CD4-positive, alpha-beta T cell treated with Interleukin-21 for 1 hour (primary cell): Measurements from ENCODE around the gene TMEM123.
"Not testable (repeated sequence)": the region's sequence is repeated elsewhere in the genome, so short reads cannot be mapped to it uniquely, and the experiment has no call there.

Experiments
- DNase-seq: peaks from one replicate; pipeline ENCODE4 v3.0.0-alpha.2; 2020

TMEM123 gene

DNA sequence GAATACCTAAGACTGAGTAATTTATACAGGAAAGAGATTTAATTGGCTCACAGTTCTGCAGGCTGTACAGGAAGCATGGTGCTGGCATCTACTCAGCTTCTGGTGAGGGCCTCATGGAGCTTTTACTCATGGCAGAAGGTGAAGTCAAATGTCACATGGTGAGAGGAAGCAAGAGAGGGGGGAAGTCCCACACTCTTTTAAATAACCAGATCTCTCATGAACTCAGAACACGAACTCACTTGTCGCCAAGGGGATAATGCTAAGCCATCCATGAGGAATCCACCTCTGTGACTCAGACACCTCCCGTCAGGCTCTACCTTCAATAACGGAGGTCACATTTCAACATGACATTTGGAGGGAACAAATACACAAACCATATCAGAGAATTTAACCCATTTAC is 63.3 kb downstream of the TMEM123 start:
- DNase-seq, result no peak

- DNase-seq, result no peak
Measured at GRCh38 chr11:102387043-102387781, 65.4 kb downstream of the TMEM123 start.

DNA sequence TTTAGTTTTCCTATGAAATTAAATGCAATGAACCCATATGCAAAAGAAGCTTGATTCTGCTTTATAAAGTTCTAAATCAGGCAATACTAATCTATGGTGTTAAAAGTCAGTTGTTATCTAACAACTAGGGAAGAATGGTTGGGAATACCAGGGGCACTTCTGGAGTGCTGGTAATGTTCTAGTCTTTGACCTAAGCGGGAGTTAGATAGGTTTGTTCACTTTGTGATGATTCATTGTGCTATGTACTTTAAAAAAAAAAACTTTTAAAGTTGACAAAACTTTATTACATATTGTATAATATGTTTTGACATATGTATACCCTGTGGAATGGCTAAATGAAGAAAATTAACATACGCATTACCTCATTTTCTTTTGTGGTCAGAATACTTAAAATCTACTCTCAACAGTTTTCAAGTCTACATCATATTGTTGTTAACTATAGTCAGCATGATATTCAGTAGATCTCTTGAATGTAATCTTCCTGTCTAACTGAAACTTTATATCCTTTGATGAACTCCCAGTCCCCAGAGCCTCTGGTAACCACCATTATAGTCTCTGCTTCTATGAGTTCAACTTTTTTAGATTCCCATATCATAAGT is 66.3 kb downstream of the TMEM123 start:
- no peak for DNase-seq

DNA sequence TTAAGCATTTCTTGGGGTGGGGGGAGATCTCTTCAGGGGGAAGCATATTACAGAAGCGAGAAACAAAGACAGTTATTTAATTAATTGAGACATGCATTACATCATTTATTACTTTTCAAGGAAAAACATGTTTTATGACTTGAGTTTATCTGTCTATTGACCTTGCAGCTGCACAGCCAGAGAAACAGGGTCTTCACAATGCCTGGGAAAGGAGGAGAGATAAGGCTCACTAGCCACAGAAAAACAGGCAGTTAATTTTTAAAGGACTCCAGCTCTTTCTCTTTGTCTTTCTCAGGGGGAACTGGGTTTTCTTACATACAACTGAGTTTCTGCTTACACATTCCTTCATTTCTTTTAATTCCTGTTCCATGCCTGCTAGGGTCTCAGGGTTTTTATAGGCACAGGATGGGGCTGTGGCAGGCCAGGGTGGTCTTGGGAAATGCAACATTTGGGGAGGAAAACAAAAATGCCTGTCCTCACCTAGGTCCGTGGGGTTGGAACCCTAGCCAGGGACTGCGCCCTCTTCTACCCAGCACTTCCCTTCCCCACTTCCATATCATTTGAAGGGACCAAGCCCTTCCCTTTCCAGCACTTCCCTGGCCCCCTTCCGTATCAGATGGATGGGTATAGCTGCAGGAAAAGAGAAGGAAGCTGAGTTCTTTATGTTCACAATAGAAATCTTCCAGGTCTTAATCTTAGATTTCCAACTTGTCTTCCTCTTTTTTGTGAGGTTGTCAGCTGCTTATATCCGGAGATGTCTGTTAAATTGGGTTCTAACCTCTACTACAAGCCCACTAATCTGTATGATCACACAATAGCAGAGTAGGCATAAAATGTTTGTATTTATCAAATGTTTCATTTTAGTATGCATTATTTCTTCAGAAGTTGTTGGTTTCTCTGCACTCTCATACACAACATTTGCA is 67.2 kb downstream of the TMEM123 start:
- no peak for DNase-seq

DNA sequence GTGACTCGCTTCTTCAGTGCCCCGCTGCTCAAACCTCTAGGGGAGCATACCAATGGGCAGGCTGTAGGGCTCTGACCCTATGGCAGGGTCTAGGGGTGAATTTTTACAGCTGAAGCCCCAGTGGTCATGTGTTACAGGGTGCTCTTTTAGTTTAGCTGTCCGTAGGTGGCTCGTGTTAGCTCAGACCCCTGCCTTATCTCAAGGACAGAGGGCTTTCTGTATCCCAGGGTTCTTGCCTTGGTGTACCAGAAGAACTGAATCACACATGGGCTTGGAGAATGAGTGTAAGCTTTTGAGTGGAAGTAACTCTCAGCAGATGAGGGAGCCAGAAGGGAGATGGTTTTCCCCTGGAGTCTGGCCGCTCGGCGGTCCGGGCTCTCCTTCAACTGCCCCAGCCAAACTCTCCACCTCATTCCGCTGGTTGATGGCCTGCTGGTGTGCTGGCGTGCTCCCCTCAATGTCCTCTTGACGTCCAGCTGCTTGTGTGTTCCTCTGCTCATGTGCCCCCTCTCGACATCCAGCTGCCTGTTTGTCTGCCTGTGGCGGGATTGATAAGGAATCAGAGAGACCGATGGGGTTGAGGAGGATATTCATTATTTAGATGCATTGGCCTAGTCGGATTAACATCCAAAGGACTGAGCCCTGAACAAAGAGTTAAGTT is 68.0 kb downstream of the TMEM123 start:
- DNase-seq, result no peak

DNA sequence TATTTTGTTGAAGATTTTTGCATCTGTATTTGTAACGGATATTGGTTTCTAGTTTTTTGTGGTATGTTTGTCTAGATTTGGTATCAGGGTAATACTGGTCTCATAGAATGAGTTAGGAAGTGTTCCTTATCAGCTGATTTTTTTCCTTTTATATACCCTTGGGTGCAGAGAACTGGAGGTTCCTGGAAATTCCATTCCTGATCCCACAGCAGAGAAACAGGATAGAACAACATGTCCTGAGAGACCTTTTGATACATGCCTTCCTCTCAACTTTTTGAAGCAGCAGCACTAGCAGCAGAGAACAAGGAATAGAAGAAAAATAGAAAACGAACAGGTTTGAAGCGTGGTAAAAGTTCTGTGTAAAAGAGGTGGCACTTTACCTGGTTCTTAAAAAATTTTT is 68.7 kb downstream of the TMEM123 start:
- no peak for DNase-seq

GRCh38 chr11:102382384-102382783 is 70.2 kb downstream of the TMEM123 start:
- no peak for DNase-seq

- DNase-seq, result no peak
Measured at GRCh38 chr11:102378818-102379217, 73.7 kb downstream of the TMEM123 start.

- DNase-seq, result no peak
Measured at GRCh38 chr11:102377891-102378290, 74.7 kb downstream of the TMEM123 start.

GRCh38 chr11:102375720-102376399 is 76.7 kb downstream of the TMEM123 start:
- no peak for DNase-seq

DNA sequence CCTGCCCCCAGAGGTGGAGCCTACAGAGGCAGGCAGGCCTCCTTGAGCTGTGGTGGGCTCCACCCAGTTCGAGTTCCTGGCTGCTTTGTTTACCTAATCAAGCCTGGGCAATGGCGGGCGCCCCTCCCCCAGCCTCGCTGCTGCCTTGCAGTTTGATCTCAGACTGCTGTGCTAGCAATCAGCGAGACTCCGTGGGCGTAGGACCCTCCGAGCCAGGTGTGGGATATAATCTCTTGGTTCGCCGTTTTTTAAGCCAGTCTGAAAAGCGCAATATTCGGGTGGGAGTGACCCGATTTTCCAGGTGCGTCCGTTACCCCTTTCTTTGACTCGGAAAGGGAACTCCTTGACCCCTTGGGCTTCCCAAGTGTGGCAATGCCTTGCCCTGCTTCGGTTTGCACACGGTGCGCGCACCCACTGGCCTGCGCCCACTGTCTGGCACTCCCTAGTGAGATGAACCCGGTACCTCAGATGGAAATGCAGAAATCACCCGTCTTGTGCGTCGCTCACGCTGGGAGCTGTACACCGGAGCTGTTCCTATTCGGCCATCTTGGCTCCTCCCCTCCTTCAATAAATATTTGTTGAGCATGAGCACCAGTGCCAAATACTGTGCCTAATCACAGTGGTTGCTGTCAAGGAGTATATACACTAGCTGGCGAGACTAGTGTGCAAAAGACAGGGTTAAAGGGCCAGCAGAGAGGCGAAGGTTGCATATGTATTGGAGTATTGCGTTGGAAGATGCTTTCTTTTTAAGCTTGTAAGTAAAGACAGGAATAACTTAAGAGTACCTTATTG is 77.7 kb downstream of the TMEM123 start:
- DNase-seq, result not testable (repeated sequence)

- no peak for DNase-seq
Measured at GRCh38 chr11:102368472-102368871, 84.1 kb downstream of the TMEM123 start.

DNA sequence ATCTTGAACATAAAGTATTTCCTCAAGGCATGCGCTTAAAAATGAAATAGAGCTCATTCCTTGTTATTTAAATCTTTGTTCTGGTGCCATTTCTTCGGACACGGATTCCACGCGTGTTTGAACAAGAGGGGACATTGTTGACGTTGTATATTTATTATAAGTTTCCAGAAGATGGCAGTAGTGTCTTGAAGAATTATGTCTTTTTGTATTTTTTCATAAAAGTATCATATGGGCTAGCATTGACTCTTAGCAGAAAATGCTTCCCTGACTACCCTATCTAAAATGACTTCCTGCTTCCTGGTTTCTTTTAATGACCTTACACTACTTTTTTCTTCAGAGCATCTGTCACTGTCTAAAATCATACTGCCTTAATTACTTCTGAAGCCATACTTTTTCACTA is 85.2 kb downstream of the TMEM123 start:
- peak; percentile 42 for DNase-seq

- DNase-seq, result no peak
Measured at GRCh38 chr11:102364991-102365390, 87.6 kb downstream of the TMEM123 start.

DNA sequence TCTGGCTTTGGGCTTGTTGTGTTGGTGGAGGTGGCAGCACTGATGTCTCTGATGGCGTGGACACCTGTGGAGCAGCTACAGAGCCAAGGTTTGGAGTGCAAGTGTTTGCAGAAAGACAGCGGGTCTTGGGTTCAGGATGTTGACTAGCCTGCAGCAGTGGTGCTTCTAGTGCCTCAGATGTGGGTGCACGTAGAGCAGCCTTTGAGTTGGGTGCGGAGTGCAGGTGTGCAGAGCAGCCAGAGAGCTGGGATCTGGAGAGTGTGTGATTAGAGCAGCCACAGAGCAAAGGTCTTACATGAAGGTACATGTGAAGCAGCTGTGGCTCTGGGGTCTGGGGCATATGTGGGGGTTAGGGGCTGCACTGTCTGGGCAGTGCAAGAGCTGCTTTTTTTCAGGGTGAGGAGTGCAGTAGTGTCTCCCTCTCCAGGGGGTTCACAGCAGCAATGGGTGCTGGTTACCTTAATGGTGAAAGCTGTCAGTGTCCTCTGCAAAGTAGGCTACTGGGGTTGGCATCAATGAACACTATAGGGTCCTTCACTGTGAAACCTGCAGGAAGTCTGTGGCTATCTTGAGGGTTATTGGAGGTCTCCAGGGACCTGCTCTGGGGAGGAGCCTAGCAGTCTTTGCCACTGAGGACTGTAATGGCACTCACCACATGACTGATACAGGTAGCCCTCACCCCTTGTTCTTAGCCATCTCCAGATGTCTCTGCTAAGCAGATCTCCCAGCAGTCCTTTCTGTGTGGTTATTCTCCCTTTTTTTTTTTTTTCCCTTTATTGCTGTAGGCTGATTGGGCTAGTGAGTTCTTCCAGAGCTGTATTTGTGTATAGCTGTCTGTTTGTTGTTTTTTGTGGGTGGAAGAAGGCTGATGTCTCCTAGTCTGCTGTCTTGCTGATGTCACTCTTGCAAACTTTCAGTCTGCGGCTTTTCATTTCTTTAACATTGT is 91.2 kb downstream of the TMEM123 start:
- DNase-seq, result peak; percentile 51

- DNase-seq, result peak; percentile 30
Measured at GRCh38 chr11:102360681-102361080, 91.9 kb downstream of the TMEM123 start.

GRCh38 chr11:102359372-102359771 is 93.2 kb downstream of the TMEM123 start:
- DNase-seq, result no peak

- no peak for DNase-seq
Measured at GRCh38 chr11:102357116-102357515, 95.4 kb downstream of the TMEM123 start.

GRCh38 chr11:102347462-102348370 is 104.8 kb downstream of the TMEM123 start:
- DNase-seq, result peak; percentile 55
